Measurements from ENCODE around the gene GJC2. TPM values are rescaled to one million over a fixed set of nuclear protein-coding genes. Genes with fewer than 3 reads are reported as not detected.

GJC2 gene
- total RNA-seq, 1 donor from 2014 or later, result 1.6 TPM

DNA sequence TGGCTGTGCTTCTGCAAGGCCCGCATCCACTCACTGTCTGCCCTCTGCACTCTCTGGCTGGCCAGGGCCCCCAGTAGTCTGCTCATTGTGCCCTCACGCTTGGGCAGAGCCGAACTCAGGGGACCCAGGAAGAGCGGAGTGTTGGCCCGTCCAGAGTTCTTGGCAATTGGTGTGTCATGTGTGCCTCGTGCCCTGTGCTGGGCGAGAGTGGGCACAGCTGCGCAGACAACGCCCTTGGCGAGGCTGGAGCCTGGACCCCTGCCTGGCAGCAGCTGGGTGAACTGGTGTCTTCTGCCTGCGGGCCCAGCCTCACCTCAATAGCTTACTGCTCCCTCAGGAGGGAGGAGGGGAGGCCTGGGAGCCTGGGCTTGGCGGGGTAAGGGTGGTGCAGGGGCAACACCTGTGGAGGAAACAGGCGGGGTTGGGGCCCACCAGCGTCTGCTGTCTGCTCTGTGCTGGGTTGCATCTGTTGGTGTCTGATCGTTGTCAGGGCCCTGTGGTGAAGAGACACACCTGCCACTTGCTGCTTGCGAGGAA, 7.5 kb upstream of the GJC2 start:
- intact Hi-C loops (cut with DNase I), result no loop called here
- no peak for DNase-seq (ENCODE audit: low spot score)

GRCh38 chr1:228142701-228143136, 7.0 kb upstream of the GJC2 start:
- intact Hi-C loops (cut with DNase I), result no loop called here

DNA sequence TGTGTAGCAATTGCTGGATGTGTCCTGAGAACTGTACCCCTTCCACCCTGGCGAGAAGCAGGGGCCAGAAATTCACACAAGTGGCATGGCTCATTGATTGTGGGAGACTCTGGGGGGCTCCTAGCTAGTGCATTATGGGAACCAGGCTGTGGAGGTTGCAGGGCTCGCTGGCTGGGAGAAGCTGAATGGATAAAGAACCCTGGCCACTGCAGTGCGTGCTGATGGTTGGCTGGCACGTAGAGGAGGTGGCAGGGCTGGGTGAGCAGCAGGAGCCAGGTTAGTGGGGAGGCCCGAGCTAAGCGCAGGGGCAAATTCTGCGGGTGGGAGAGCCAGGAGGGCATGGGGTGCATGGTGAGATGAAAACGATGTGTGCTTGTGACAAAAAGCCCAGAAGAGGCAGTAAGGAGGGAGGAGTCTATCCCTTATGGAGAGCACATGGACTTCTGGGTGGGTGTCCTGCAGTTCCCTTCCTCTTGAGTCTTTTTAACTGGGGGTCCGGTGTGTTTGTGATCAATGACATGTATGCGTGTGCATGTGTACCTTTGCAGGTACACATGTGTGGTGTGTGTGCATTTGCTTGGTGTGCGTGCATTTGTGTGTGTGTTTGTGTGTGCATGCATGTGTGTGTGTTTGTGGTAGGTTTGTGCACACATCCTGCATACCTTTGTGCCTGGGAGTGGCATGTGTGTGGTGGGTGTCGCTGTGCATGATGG, 6.1 kb upstream of the GJC2 start:
- intact Hi-C loops (cut with DNase I), result no loop called here
- no peak for DNase-seq (ENCODE audit: low spot score)

More at GRCh38 chr1:228142701-228143136, 7.0 kb upstream of the GJC2 start:
- no peak for DNase-seq (ENCODE audit: low spot score)

- intact Hi-C loops (cut with DNase I), result no loop called here
These were observed 5.3 kb upstream of the GJC2 start for GRCh38 chr1:228144193-228144992.

GRCh38 chr1:228144993-228145343, 4.8 kb upstream of the GJC2 start:
- DNase-seq (ENCODE audit: low spot score), result peak; percentile 39
- intact Hi-C loops (cut with DNase I), result no loop called here

More at GRCh38 chr1:228144193-228144992, 5.3 kb upstream of the GJC2 start:
- peak; percentile 71 for DNase-seq (ENCODE audit: low spot score)

- intact Hi-C loops (cut with DNase I), result no loop called here
- peak; percentile 69 for DNase-seq (ENCODE audit: low spot score)
These were observed 4.0 kb upstream of the GJC2 start for GRCh38 chr1:228145463-228146416.

DNA sequence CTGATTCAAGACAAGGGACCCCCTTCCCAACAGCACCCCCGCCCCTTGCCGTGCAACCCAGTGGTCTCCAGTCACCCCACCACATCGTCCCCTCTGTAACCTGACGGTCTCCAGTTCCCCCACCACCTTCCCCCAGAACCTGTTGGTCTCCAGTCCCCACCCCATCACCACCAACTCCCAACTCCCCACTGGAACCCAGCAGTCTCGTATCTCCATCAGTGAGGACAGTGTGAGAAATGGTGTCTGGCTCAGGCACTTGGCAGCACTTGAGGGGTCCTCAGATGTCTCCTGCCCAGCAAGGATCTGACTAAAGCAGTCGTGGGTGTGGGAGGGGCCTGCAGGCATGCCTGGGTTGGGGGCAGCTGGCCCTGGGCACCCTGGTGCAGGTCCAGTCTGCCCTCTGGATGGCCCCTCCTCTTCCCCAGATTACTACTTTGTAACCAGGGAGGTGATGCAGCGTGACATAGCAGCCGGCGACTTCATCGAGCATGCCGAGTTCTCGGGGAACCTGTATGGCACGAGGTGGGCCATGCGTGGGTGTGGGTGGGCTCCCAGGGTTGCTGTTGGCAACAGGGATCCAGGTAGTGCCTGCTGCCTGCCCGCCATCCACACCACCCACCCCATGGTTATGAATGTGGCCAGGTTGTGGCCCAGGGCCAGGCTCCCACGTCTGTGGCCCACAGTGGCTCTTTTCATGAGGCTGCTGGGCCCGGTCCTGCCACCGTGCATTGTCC, 3.1 kb upstream of the GJC2 start:
- intact Hi-C loops (cut with DNase I), result no loop called here

DNA sequence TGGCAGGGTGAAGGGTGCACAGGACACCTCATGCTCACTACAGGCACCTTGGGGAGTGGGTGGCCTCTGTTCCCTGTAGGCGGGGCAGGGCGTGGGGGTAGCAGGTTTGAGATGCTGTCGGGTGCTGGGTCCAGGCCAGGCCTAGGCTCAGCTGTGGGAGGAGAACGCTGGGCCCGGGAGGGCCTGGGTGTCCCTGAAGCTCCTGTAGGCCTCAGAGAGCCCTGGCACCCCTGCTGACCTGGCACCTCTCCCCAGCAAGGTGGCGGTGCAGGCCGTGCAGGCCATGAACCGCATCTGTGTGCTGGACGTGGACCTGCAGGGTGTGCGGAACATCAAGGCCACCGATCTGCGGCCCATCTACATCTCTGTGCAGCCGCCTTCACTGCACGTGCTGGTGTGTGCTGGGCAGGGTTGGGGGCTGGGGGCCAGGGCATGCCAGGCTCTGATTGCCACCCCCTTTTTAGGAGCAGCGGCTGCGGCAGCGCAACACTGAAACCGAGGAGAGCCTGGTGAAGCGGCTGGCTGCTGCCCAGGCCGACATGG, 2.5 kb upstream of the GJC2 start:
- no peak for DNase-seq (ENCODE audit: low spot score)

More for the DNA sequence above, 3.1 kb upstream of the GJC2 start:
- no peak for DNase-seq (ENCODE audit: low spot score)

DNA sequence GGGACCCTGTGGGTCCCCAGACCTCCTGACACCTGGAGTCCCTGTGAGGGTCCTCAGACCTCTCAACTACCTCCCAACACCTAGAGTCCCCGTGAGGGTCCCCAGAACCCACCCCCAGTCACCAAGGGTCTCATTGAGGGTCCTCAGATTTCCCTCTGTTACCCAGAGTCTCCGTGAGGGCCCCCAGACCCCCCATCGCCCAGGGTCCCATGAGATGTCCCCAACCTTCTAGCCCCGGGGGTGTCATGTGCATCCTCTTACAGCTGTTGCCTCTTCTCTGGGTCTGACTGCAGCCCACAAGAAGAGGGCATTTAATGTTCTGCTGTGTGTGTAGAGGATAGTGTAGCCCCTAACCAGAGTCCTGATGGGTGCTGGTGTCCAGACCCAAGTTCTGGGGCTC, 2.0 kb upstream of the GJC2 start:
- intact Hi-C loops (cut with DNase I), result loop anchor here (2.0 kb wide), 1 partner anchor 15 kb away; no protein-coding TSS in a partner anchor
- peak; percentile 47 for DNase-seq (ENCODE audit: low spot score)

More for the DNA sequence above, 2.5 kb upstream of the GJC2 start:
- intact Hi-C loops (cut with DNase I), result no loop called here

- DNase-seq (ENCODE audit: low spot score), result no peak
- intact Hi-C loops (cut with DNase I), result loop anchor here (2.0 kb wide), 1 partner anchor 14 kb away; no protein-coding TSS in a partner anchor
These were observed 1.4 kb upstream of the GJC2 start for GRCh38 chr1:228148196-228148861.

- peak; percentile 72 for DNase-seq (ENCODE audit: low spot score)
- intact Hi-C loops (cut with DNase I), result loop anchor here (2.0 kb wide), 1 partner anchor 14 kb away; no protein-coding TSS in a partner anchor
These were observed 760 bp upstream of the GJC2 start for GRCh38 chr1:228148935-228149405.

GRCh38 chr1:228150120-228150460, 360 bp downstream of the GJC2 start:
- DNase-seq (ENCODE audit: low spot score), result peak; percentile 75
- intact Hi-C loops (cut with DNase I), result no loop called here

DNA sequence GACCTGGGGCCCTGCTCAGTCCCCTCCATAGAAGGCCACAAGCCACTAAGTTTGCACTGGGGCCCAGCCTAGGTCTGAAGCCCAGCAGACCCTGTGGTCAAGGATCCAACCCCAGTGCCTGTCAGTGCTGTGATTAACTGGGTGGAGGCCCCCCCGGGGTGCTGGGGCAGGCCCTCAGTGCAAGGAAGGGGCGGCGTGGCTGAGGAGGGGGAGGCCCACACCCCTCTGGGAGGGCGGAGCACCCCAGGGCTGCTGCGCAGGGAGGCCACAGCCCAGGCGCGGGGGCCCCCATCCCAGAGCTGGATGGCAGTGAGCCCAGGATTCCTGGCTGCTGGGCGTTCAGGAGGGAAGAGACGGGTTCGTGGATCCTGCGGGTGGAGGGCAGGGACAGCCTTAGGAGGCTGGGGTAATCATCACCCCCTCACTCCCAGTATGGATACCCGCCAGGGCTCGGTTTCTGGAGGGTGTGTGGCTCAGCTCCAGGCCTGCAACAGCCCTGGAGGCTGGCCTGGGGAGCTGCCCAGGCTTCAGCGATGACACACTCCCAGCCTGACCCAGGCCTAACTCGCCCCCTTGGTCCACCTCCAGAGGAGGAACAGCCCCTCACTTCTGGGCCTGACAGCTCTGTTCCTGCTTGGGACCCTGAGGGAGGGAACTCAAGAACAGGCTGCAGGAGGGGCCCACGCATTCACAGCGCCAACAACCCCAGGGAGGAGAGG, 890 bp downstream of the GJC2 start:
- peak; percentile 85 for DNase-seq (ENCODE audit: low spot score)
- intact Hi-C loops (cut with DNase I), result no loop called here

- DNase-seq (ENCODE audit: low spot score), result peak; percentile 71
- intact Hi-C loops (cut with DNase I), result no loop called here
These were observed 1.6 kb downstream of the GJC2 start for GRCh38 chr1:228151180-228151925.

DNA sequence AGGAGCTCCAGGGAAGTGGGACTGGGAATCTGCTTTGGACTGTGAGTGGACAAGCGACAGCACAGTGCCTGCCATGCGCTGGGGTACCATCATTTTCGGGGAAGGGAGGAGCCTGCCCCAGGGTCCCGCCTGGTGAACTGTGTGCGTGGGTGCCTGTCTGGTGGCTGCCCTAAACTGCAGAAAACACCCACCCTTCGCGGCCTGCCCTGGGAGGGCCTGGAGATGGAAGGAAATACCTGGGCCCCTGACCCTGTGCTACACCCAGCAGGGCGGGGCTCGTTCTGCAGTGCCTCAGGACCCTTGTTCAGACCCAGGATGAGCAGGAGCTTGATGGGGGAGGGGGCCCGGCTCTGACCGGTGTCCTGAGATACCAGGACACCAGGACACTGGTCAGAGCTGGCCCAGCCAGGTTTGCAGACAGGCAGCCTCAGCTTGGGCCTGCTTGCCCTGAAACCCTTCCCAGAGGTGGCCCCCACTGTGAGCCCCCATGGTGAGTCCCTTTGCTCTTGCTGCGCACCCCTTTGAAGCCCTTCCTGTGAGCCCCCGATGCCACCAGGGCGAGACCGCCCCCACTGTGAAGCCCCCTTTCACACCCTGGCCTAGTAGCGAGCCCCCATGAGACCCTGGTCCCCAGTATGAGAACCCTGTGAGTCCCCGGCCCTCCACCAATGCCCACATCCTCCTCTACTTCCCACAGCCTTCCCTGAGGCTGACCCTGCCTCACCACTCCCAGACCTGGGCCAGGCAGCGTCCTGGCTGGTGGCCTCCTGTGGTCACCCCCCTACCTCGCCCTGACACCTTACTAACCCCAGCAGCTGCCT, 2.6 kb downstream of the GJC2 start:
- peak; percentile 70 for DNase-seq (ENCODE audit: low spot score)
- intact Hi-C loops (cut with DNase I), result no loop called here

- DNase-seq (ENCODE audit: low spot score), result no peak
- intact Hi-C loops (cut with DNase I), result no loop called here
These were observed 3.2 kb downstream of the GJC2 start for GRCh38 chr1:228152918-228153258.

All from cardiac septum (tissue), 1 donor.